GM23248 (cell line): ENCODE measurements around the gene KIF22. TPM values are rescaled to one million over a fixed set of nuclear protein-coding genes. Genes with fewer than 3 reads are reported as not detected.
"Not testable (repeated sequence)": the region's sequence is repeated elsewhere in the genome, so short reads cannot be mapped to it uniquely, and the experiment has no call there.

Source experiments
- DNase-seq: peaks from one replicate; pipeline ENCODE4 v3.0.0-alpha.2; 2015
- H2AFZ ChIP-seq: fragments of 200-600 bp; sonication (generic); 2 replicates; pipeline ENCODE4 v1.6.1; 2016; ENCODE audit warnings: antibody characterized with exemption
- H3F3A ChIP-seq: fragments of 200-600 bp; sonication (generic); 2 replicates; pipeline ENCODE4 v1.6.1; 2016; ENCODE audit warnings: mild to moderate bottlenecking, antibody characterized with exemption, mixed run types; ENCODE audit not compliant: insufficient read depth
- H3K27ac ChIP-seq: fragments of 200-600 bp; sonication (generic); 2 replicates; pipeline ENCODE4 v1.5.1; 2016; ENCODE audit warnings: mild to moderate bottlenecking
- H3K27me3 ChIP-seq: fragments of 200-600 bp; sonication (generic); replicated peaks from 2 replicates; pipeline ENCODE4 v1.6.1; 2016; ENCODE audit warnings: mild to moderate bottlenecking; ENCODE audit not compliant: insufficient read depth
- H3K36me3 ChIP-seq: fragments of 200-600 bp; sonication (generic); 2 replicates; pipeline ENCODE4 v1.6.1; 2016; ENCODE audit warnings: low read depth, mild to moderate bottlenecking
- H3K4me1 ChIP-seq: fragments of 200-600 bp; sonication (generic); 2 replicates; pipeline ENCODE4 v1.6.1; 2016; ENCODE audit warnings: mild to moderate bottlenecking; ENCODE audit not compliant: insufficient read depth
- H3K4me2 ChIP-seq: fragments of 200-600 bp; sonication (generic); one replicate; pipeline ENCODE4 v1.6.1; 2016; ENCODE audit warnings: mild to moderate bottlenecking; ENCODE audit not compliant: unreplicated experiment
- H3K4me3 ChIP-seq: fragments of 200-600 bp; sonication (generic); 2 replicates; pipeline ENCODE4 v1.5.1; 2016; ENCODE audit warnings: mild to moderate bottlenecking
- H3K79me2 ChIP-seq: fragments of 200-600 bp; sonication (generic); 2 replicates; pipeline ENCODE4 v1.6.1; 2016; ENCODE audit warnings: mild to moderate bottlenecking; ENCODE audit not compliant: insufficient read depth
- H3K9ac ChIP-seq: fragments of 200-600 bp; sonication (generic); 2 replicates; pipeline ENCODE4 v1.6.1; 2016; ENCODE audit warnings: mild to moderate bottlenecking
- H3K9me2 ChIP-seq: fragments of 200-600 bp; sonication (generic); 2 replicates; pipeline ENCODE4 v1.6.1; 2016; ENCODE audit warnings: mixed run types, mild to moderate bottlenecking, moderate library complexity; ENCODE audit not compliant: insufficient read depth
- H3K9me3 ChIP-seq: fragments of 200-600 bp; sonication (generic); one replicate; pipeline ENCODE4 v1.6.1; 2017; ENCODE audit warnings: low read depth
- H4K20me1 ChIP-seq: fragments of 200-600 bp; sonication (generic); 2 replicates; pipeline ENCODE4 v1.6.0; 2016; ENCODE audit not compliant: insufficient read depth
- EZH2 ChIP-seq: fragments of 200-600 bp; sonication (generic); IDR thresholded peaks from 2 replicates; pipeline ENCODE4 v1.6.1; 2018; ENCODE audit warnings: antibody characterized with exemption, mild to moderate bottlenecking; ENCODE audit not compliant: insufficient read depth, poor library complexity, severe bottlenecking
- EZH2phosphoT487 ChIP-seq: fragments of 200-600 bp; sonication (generic); IDR thresholded peaks from 2 replicates; pipeline ENCODE4 v1.6.1; 2018; ENCODE audit warnings: antibody characterized with exemption, moderate library complexity, mild to moderate bottlenecking, low read depth; ENCODE audit not compliant: insufficient read depth
- WGBS, 2 experiments: methylation state at CpG; one replicate each; pipeline ENCODE4 v1.1.6; 2015 to 2017; ENCODE audit warnings: low lambda C conversion rate in 2 of 2, low coverage in 1 of 2; ENCODE audit errors: missing lambda C conversion rate in 2 of 2; 5-methylcytosine and 5-hydroxymethylcytosine counted together
- in situ Hi-C: fragments of 300-500 bp; cut with MboI; formaldehyde crosslinking; loops from 2 replicates; pipeline ENCODE4 v1.15.0; 2020
- polyA plus RNA-seq: library from polyadenylated mRNA; unstranded; fragments of >200 nt; fragmentation: Nextera tagmentation; extraction: Ambion mirVana; gene quantifications from 2 replicates; pipeline ENCODE4 v1.2.1, GENCODE V29; 2016
- total RNA-seq: library from RNA; depleted of rRNA; stranded (reverse); fragments of >200 nt; shearing (Covaris generic); gene quantifications from 2 replicates; pipeline ENCODE4 v1.2.3, GENCODE V29; 2014

Gene KIF22
- total and polyA plus RNA-seq, 2 experiments from 2014 or later: 28.7 to 39.5 TPM

DNA sequence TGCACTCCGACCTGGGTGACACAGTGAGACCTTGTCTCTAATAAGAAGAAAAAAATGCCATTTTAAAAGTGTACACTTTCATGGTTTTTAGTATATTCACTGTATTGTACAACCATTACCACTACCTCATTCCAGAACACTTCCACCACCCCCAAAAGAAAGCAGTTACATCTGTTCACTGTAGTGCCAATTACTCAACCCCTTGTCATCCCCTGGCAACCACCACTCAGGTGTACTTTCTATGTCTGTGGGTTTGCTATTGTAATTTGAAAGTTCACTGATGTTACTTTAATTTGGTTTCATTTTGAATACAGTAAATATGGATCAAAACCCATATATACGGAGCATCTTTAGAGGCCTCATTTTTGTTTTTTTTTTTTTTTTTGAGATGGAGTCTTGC, 6.4 kb upstream of the KIF22 start:
- 83 to 86% methylated on average over 2 of the region's 2 CpGs for WGBS, 2 experiments
- no peak overlapping the region for H3K4me2 ChIP-seq
- no peak overlapping the region for H3K9ac ChIP-seq
- in situ Hi-C loops: no loop called here
- no peaks in the 10 kb centered on the region for H3K9me2 ChIP-seq
- H3K4me1 ChIP-seq: no peaks in the 10 kb centered on the region; the same call in 1 of the 2 replicates
- no peaks in the 10 kb centered on the region for H4K20me1 ChIP-seq
- TF ChIP-seq EZH2 (no peak), EZH2phosphoT487 (no peak)
- H3K36me3 ChIP-seq: no peaks in the 10 kb centered on the region
- H3F3A ChIP-seq: no peaks in the 10 kb centered on the region
- H3K4me3 ChIP-seq: no peak overlapping the region
- H2AFZ ChIP-seq: no peak overlapping the region
- 0 out of 2 replicates have a peak, but pooled peaks cover 6% of the 10 kb centered on the region for H3K27me3 ChIP-seq
- no peak for DNase-seq
- H3K27ac ChIP-seq: no peak overlapping the region
- no peaks in the 10 kb centered on the region for H3K9me3 ChIP-seq
- H3K79me2 ChIP-seq: no peaks in the 10 kb centered on the region

DNA sequence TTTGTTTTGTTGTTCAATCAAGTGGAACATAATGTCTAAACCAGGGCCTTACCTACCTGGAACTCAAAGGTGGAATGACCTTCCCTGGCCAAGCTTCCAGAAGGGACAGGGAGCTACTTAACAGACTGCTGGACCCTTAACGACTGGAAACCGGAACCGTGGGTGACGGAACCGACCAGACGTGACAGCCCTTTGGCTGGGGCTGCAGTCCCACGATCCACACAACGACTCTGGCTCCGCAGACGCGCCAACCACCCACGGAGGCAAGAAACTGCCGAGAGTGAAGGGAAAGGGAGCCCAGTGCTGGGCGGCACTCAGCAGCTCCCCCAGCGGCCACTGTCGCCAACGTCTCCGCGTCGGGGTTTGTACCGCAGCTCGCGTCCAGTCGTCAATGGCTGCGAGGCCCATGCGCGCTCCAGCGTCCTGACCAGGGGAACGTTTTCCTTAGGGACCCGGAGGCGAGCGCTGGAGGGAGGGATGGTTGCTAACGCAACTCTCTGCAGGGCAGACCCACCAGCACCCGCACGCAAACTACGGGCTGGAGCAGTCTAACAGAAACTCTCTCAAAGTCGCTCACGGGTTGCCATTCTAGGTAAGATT, 5.5 kb upstream of the KIF22 start:
- Histone ChIP-seq H3F3A (peaks cover 5% of the 10 kb centered on the region; the same call in 1 of the 2 replicates), H3K79me2 (no peaks in the 10 kb centered on the region), H2AFZ (peak overlapping the region; percentile 93), H3K9ac (peak overlapping the region; percentile 24; the same call in 1 of the 2 replicates), H3K9me2 (no peaks in the 10 kb centered on the region), H3K4me3 (peak overlapping the region; percentile 70), H4K20me1 (no peaks in the 10 kb centered on the region), H3K4me2 (peak overlapping the region; percentile 78), H3K36me3 (no peaks in the 10 kb centered on the region), H3K27me3 (0 out of 2 replicates have a peak, but pooled peaks cover under 1% of the 10 kb centered on the region), H3K27ac (no peak overlapping the region), H3K9me3 (no peaks in the 10 kb centered on the region), H3K4me1 (peaks cover 3% of the 10 kb centered on the region; the same call in 1 of the 2 replicates)
- in situ Hi-C loops: no loop called here
- WGBS, 2 experiments: 3 to 5% methylated on average over 36 to 37 of the region's 38 CpGs
- no peak for TF ChIP-seq EZH2phosphoT487
- no peak for TF ChIP-seq EZH2
- DNase-seq: peak; percentile 86

DNA sequence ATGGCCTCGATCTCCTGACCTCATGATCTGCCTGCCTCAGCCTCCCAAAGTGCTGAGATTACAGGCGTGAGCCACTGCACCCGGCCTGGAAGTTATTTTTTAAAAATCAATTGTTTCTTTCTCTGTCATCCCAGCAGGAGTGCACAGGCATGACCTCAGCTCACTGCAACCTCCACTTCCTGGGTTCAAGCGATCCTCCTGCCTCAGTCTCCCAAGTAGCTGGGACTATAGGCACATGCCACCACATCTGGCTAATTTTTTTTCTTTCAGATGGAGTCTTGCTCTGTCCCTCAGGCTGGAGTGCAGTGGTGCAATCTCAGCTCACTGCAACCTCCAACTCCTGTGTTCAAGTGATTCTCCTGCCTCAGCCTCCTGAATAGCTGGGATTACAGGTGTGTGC, 3.4 kb upstream of the KIF22 start:
- H3K9ac ChIP-seq, H3K9me2 ChIP-seq, DNase-seq, H3K9me3 ChIP-seq, H4K20me1 ChIP-seq, H2AFZ ChIP-seq, H3K4me3 ChIP-seq, H3F3A ChIP-seq, H3K36me3 ChIP-seq, in situ Hi-C loops, H3K4me2 ChIP-seq, H3K4me1 ChIP-seq, H3K27ac ChIP-seq, H3K27me3 ChIP-seq: not testable (repeated sequence)
- 85% methylated on average over 4 of the region's 4 CpGs for WGBS, 2 experiments
- peaks cover 16% of the 10 kb centered on the region for H3K79me2 ChIP-seq

DNA sequence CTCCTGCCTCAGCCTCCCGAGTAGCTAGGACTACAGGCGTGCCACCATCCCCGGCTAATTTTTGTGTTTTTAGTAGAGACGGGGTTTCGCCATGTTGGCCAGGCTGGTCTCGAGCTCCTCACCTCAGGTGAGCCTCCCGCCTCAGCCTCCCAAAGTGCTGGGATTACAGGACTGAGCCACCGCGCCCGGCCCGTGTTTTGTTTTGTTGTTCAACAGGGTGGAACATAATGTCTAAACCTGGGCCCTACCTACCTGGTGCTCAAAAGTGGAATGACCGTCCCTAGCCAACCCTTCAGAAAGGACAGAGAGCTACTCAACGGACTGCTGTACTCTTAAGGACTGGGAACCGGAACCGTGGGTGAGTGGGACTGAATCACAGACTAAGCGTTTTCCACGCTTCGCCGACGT, 772 bp upstream of the KIF22 start:
- Histone ChIP-seq H3K27ac (peak overlapping the region; percentile 81), H3K4me1 (peaks cover 9% of the 10 kb centered on the region; the same call in 1 of the 2 replicates), H3K79me2 (peaks cover 42% of the 10 kb centered on the region), H2AFZ (peak overlapping the region; percentile 100), H3K27me3 (no peaks in the 10 kb centered on the region), H4K20me1 (no peaks in the 10 kb centered on the region), H3K9ac (peak overlapping the region; percentile 83), H3K9me2 (no peaks in the 10 kb centered on the region), H3K4me3 (peak overlapping the region; percentile 84), H3K4me2 (peak overlapping the region; percentile 88), H3K9me3 (no peaks in the 10 kb centered on the region), H3F3A (peaks cover 5% of the 10 kb centered on the region; the same call in 1 of the 2 replicates), H3K36me3 (no peaks in the 10 kb centered on the region)
- no peak for DNase-seq
- TF ChIP-seq EZH2 (no peak), EZH2phosphoT487 (no peak)
- 56 to 64% methylated on average over 17 to 20 of the region's 20 CpGs for WGBS, 2 experiments
- in situ Hi-C loops: no loop called here
